Bronchial epithelial cell (primary cell): Measurements from ENCODE around the gene TIMD4. TPM values are rescaled to one million over a fixed set of nuclear protein-coding genes. Genes with fewer than 3 reads are reported as not detected.

Source experiments
- DNase-seq: peaks from one replicate; pipeline ENCODE4 v3.0.0-alpha.2; 2010; ENCODE audit warnings: low read depth
- FAIRE-seq: peaks from 2 replicates; lab custom pipeline; 2011; peaks lifted over from hg19 to GRCh38; lab: Jason Lieb, UNC
- H3K27me3 ChIP-seq: 2 replicates; pipeline ENCODE4 v1.5.1; 2011; ENCODE audit warnings: low read length; ENCODE audit not compliant: control insufficient read depth, insufficient read depth
- H3K36me3 ChIP-seq: 2 replicates; pipeline ENCODE4 v1.5.1; 2011; ENCODE audit warnings: low read length; ENCODE audit not compliant: control insufficient read depth, insufficient read depth
- H3K4me3 ChIP-seq: 2 replicates; pipeline ENCODE4 v1.5.1; 2011; ENCODE audit warnings: mild to moderate bottlenecking, low read depth, low read length, control low read depth
- total RNA-seq: library from RNA; depleted of rRNA; stranded (reverse); fragments of >200 nt; gene quantifications from 2 replicates; pipeline ENCODE4 v1.2.1, GENCODE V29; 2014
- TF ChIP-seq, protein P1 (sequence below): IDR thresholded peaks from 2 replicates; pipeline ENCODE4 v1.5.1; 2011; ENCODE audit warnings: mild to moderate bottlenecking, moderate library complexity, low read length, control low read depth, inconsistent platforms; ENCODE audit not compliant: insufficient read depth, severe bottlenecking

Gene TIMD4
- total RNA-seq, 1 donor from 2014 or later: not detected

- Histone ChIP-seq H3K27me3 (no peaks in the 10 kb centered on the region), H3K4me3 (no peak overlapping the region), H3K36me3 (no peaks in the 10 kb centered on the region)
- DNase-seq (no peak), FAIRE-seq (peak; percentile 40)
- TF ChIP-seq, protein P1, sequence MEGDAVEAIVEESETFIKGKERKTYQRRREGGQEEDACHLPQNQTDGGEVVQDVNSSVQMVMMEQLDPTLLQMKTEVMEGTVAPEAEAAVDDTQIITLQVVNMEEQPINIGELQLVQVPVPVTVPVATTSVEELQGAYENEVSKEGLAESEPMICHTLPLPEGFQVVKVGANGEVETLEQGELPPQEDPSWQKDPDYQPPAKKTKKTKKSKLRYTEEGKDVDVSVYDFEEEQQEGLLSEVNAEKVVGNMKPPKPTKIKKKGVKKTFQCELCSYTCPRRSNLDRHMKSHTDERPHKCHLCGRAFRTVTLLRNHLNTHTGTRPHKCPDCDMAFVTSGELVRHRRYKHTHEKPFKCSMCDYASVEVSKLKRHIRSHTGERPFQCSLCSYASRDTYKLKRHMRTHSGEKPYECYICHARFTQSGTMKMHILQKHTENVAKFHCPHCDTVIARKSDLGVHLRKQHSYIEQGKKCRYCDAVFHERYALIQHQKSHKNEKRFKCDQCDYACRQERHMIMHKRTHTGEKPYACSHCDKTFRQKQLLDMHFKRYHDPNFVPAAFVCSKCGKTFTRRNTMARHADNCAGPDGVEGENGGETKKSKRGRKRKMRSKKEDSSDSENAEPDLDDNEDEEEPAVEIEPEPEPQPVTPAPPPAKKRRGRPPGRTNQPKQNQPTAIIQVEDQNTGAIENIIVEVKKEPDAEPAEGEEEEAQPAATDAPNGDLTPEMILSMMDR: no peak
Observed at GRCh38 chr5:156920042-156920860, 42.8 kb downstream of the TIMD4 start.

- FAIRE-seq: no peak
- no peak for DNase-seq
- H3K4me3 ChIP-seq: no peak overlapping the region
- H3K36me3 ChIP-seq: no peaks in the 10 kb centered on the region
- TF ChIP-seq, protein P1: no peak
- no peaks in the 10 kb centered on the region for H3K27me3 ChIP-seq
Observed at GRCh38 chr5:156918311-156918845, 44.6 kb downstream of the TIMD4 start.

DNA sequence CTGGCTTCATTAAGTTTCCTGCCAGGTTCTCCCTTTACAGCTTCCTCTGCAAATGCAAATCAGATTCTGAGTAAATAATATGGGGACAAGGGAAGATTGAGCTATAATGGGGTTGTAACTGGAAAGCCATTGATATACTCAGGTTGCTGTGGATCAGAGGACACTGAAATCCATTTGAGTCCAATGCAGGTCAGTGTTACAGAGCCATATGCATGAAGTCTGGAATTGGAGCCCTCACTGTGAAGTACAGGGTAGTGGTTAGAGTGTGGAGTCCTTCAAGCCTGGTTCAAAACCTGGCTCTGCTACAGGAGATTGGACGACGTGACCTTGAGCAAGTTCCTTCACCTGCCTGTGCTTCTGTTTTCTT lies 48.7 kb downstream of the TIMD4 start:
- FAIRE-seq: no peak
- Histone ChIP-seq H3K4me3 (no peak overlapping the region), H3K27me3 (no peaks in the 10 kb centered on the region), H3K36me3 (no peaks in the 10 kb centered on the region)
- DNase-seq: no peak
- TF ChIP-seq, protein P1: no peak

DNA sequence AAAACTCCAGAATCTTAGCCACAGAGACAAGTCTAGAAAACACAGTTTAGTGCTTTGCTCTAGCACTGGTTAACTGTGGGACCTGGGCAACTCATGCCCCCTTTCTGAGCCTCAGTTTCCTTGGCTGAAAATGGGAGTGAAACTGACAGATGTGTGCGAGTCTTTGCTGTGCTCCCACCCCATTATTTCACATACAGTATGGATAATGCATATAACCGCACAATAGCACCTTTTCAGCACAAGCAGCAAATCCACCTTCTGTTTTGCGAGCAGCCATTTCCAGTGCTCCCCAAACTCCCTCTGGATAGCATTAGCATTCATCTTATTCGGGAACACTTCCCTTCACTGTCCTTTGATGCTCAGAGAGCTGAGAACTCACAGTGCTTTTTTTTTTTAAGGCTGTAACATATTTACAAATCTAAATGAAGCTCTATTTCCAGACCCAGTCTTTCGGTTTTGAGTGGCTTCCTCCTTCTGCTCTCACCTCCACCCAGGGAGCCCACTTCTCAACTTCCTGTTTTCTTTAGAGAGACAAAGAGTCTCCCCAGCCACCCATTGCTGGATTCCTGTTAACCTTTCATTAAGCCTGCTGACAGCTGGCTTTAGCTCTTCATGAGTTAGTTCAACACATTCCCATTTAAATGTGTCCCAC lies 49.2 kb downstream of the TIMD4 start:
- H3K36me3 ChIP-seq: no peaks in the 10 kb centered on the region
- DNase-seq (no peak), FAIRE-seq (no peak)
- H3K4me3 ChIP-seq: no peak overlapping the region
- no peaks in the 10 kb centered on the region for H3K27me3 ChIP-seq
- TF ChIP-seq, protein P1: no peak

DNA sequence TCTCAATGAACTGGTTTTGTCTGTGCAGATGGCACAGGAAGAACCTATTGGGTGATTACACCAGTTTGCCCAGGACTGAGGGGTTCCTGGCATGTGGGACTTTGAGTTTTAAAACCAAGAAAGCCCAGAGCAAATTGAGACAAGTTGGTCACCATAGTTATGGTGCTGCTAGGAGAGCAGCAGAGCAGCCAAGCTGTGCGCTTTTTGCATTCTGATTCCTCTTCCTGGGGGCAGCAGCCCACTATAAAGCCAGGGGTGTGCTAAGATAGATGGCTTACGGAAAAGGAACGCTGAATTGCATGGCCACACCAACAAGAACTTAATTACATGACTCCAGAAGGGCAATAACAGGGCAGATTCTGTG lies 49.7 kb downstream of the TIMD4 start:
- TF ChIP-seq, protein P1: no peak
- FAIRE-seq: no peak
- Histone ChIP-seq H3K4me3 (no peak overlapping the region), H3K27me3 (no peaks in the 10 kb centered on the region), H3K36me3 (no peaks in the 10 kb centered on the region)
- DNase-seq: no peak
